Measurements from ENCODE around the gene TLK1.

- TF ChIP-seq MYC (IDR thresholded peaks at IDR 0.05; ENCODE audit: low read depth, low read length), result no peak
- no peak for TF ChIP-seq EZH2 (IDR thresholded peaks at IDR 0.05; ENCODE audit: borderline replicate concordance, low read depth, low read length, severe bottlenecking)
- TF ChIP-seq CTCF (IDR thresholded peaks at IDR 0.05; ENCODE audit: extremely low read depth in 1 of 2, insufficient read depth in 1 of 2, low read depth in 1 of 2, low read length in 2 of 2), result no peak
- TF ChIP-seq MAX (IDR thresholded peaks at IDR 0.05; ENCODE audit: insufficient read depth, insufficient read length), result no peak
- TF ChIP-seq POLR2AphosphoS5 (IDR thresholded peaks at IDR 0.05; ENCODE audit: insufficient read depth, low read depth, low read length), result no peak
- no peak for TF ChIP-seq POLR2A (IDR thresholded peaks at IDR 0.05; ENCODE audit: low read depth, low read length)
Measured at GRCh38 chr2:171042253-171042969, 118.3 kb downstream of the TLK1 start.

Measured in endothelial cell of umbilical vein (primary cell).